Measurements from ENCODE around the gene PIK3R2.
"Not testable (repeated sequence)": the region's sequence is repeated elsewhere in the genome, so short reads cannot be mapped to it uniquely, and the experiment has no call there.

Gene PIK3R2

GRCh38 chr19:18203863-18204393 is 51.0 kb downstream of the PIK3R2 start, which contains the start of gene RAB3A:
TSS of gene RAB3A (minus strand) at chr19:18204042. CDS start at chr19:18202740, 1,302 bp downstream.
- DNase-seq (ENCODE audit: low read depth) = peak; percentile 100

DNA sequence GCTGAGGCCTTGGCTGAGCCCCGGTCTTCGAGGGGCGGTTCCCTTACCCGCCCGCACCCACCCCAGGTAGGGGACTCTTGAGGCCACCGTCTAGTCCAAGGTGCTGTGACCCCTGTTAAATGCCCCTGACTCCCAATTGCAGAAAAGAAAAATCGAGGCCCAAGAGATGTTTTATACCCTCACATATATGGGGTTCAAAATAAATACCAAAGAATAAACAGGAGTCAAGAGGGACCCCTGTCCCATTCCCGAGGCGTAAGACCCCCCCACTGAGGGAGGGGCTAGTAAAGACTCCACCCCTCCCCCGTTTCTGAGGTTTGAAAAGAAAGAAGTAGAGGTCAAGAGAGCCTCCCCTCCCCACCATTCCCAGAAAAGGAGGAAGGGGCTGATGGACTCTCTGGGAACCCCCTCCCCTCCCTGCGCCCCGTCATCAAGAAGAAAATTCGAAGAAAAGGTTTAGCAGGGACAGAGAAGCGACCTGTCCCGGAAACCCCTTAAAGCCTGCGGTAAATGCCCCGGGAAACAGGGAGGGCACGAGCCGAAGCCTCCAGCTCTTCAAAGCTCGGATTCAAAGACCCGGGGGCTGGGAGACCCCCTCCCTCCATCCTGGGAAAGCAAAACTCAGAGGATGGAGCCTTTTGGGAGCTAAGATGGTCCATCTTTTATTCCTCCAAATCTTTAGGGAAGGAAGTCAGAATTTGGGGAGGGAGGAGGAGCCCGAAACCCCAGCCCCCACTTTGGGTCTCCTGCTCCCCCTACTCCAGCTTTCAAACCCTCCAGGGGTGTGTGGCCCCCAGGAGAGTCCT is 51.6 kb downstream of the PIK3R2 start:
- DNase-seq (ENCODE audit: low read depth) = no peak

GRCh38 chr19:18205200-18205892 is 52.4 kb downstream of the PIK3R2 start:
- DNase-seq (ENCODE audit: low read depth) = peak; percentile 27

DNA sequence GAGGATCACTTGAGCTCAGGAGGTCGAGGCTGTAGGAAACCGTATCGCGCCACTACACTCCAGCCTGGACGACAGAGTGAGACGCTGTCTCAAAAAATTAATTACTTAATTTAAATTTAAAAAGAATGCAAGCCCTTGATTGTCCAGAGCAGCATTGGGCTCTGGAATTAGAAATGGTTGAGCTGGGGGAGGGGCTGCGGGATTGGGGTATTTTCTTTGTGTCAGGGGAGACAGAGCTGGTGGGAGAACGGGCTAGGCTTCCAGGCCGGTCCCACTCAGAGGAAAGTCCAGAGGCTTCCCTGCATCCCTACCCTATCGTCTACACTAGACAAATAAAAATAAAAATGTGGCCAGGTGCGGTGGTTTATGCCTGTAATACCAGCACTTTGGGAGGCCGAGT is 53.1 kb downstream of the PIK3R2 start:
- DNase-seq (ENCODE audit: low read depth) = no peak

DNA sequence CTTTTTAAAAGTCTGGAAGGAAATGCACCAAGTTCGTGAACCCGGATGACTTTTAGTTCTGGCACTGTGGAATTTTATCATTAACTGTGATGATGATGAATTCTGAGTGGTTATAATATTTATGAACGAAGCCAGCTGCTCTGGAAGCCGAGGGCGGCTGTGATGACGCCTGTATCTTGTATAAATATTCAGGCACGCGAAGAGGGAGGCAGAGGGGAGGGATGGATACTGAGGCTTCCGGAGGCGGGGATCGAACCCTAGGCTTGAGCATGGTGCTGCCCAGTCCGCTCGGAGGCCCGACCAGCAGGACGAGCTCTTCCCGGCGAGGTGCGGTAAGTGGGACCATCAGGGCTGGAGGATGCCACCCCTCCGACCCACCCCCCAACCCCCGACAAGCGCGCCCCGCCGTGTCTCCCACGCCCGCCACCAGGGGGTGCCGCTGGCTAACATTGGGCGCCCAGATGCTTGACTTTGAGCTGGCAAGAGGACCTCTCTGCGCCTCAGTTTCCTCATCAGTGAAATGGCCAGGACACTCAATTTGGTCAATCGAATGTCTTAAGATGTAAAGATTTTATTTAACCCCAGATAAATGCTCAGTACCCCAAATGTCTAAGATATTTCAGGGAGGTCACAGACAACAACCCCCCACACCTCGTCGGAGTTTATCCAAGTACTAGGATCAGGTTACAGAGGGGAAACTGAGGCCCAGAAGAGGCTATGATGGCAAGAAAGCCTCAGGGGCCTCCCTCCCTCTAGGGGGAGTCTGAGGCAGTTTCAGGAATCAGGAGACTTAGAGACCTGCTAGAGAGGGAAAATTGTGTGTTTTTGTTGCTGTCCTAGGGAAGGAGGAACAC is 55.4 kb downstream of the PIK3R2 start:
- DNase-seq (ENCODE audit: low read depth) = no peak

DNA sequence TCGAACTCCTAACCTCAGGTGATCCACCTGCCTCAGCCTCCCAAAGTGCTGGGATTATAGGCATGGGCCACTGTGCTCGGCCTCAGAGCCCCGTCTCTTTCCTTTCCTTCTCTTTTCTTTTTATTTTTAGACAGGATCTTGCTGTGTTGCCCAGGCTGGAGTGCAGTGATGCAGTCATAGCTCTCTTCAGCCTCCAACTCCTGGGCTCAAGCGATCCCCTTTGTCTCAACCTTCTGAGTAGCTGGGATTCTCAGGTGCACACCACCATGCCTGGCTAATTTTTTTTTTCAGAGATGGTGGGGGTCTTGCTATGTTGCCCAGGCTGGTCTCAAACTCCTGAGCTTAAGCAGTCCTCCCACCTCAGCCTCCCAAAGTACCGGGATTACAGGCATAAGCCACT is 56.9 kb downstream of the PIK3R2 start:
- DNase-seq (ENCODE audit: low read depth) = not testable (repeated sequence)

DNA sequence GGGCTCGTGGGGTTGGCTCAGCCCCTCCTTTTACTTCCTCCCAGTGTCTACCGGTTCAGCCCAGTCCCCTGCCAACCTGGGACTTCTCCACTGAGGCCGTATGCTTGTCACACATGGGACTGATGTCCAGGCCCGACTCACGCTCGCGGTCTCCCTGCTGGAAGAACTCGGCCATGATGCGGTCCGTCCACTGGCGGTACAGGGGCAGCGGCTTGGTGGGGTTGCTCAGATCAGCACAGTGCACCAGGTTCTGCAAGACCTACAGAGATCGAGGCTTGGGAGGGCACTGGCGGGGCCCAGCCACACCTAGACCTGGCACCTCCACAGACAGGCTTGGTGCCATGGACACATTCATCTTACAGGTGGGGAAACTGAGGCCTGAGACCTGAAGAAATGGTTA is 58.7 kb downstream of the PIK3R2 start:
- DNase-seq (ENCODE audit: low read depth) = no peak

DNA sequence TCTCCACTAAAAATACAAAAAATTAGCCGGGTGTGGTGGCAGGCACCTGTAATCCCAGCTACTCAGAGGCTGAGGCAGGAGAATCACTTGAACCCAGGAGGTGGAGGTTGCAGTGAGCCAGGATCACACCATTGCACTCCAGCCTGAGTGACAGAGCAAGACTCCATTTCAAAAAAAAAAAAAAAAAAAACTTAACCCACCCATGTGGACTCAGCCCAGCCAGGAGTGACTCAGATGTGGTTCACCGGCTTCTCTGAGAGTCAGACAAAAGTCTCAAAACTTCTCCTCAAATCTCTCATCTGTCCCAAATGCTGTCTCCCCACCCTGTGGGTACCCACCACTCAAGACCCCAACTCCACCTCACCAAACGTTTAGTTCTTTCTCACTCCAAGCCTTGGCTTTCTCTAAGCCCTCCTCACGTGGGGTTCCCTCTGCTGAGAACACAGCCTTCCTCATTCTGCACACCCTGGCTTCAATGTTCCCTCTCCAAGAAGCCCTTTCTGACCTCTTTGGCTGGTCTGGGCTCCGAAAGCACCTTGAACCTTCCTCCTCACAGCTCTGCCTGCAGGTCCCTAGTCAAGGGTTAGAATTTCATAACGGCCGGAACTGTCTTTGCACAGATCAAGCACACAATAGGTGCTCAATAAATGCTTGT is 61.9 kb downstream of the PIK3R2 start:
- DNase-seq (ENCODE audit: low read depth) = no peak

DNA sequence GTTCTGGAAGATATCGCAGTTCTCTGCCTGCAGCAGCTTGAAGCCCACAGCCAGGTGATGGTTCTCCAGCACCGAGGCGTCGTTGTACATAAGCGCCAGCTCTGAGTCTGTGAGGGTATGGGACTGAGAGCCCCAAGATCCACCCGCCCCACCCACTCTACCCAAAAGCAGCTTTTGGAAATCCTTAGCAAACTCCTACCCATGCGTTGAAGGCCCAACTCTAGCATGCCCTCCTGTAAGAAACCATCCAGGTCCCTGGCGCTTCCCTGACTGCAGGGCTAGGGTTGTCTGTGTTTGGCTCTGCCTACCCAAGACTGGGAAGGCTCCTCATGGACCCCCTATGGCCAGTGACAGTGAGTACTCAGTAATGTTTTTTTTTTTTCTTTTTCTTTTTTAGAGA is 63.8 kb downstream of the PIK3R2 start:
- DNase-seq (ENCODE audit: low read depth) = no peak

GRCh38 chr19:18218159-18218558 is 65.2 kb downstream of the PIK3R2 start:
- DNase-seq (ENCODE audit: low read depth) = no peak

DNA sequence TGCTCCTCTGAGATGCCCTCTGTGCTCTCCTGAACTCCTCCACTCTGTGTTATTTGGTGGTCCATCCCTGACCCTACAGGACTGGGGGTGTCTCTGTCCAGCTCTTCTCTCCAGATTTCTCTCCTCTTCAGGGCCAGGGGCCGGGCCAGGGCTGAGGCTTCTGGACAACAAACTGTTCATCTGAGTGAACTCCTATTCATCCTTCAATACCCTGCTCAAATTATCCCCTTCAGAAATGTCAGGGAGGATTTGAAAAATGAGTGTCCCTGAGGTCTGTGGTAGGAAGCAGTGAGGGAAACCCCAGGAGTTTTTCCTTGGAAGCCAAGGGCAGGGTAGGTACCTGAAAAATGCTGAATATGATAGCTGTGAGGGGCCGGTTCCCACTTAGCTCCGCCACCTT is 65.6 kb downstream of the PIK3R2 start:
- no peak for DNase-seq (ENCODE audit: low read depth)

Measured in fibroblast of the conjunctiva (primary cell).